GM13976 (cell line): ENCODE measurements around the gene CCDC102B.

ENCODE experiments used
- DNase-seq: peaks from one replicate; pipeline ENCODE4 v3.0.0; 2012; ENCODE audit warnings: low spot score
- in situ Hi-C: fragments of 300-500 bp; cut with MboI; formaldehyde crosslinking; loops from one replicate; pipeline ENCODE4 v1.12.0; 2022; ENCODE audit warnings: low sequenced_read_pairs, mixed read lengths, inconsistent platforms; ENCODE audit not compliant: unreplicated experiment
- TF ChIP-seq, protein P1 (sequence below): IDR thresholded peaks from 2 replicates; pipeline ENCODE4 v1.5.1; 2012; ENCODE audit warnings: borderline replicate concordance, mild to moderate bottlenecking; ENCODE audit not compliant: insufficient read depth; ENCODE audit errors: extremely low read depth, missing control alignments, control extremely low read depth

CCDC102B gene

DNA sequence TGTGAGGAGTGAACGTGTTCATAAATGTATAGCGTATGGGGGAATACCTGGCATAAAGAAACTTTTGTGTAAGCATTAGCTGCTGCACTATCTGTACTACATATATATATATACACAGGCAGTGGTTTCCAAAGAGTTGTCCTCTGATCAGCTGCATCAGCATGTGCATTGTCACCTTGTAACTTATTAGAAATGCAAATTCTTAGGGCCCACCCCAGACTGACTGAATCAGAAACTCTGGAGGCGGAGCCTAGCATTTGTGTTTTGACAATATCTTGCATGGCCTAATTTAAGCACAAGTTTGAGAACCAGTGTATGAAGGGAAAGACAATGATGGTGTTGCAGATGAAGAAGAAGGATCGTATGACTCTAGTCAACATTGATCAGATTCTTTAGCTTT, 299.5 kb downstream of the CCDC102B start:
- TF ChIP-seq, protein P1, sequence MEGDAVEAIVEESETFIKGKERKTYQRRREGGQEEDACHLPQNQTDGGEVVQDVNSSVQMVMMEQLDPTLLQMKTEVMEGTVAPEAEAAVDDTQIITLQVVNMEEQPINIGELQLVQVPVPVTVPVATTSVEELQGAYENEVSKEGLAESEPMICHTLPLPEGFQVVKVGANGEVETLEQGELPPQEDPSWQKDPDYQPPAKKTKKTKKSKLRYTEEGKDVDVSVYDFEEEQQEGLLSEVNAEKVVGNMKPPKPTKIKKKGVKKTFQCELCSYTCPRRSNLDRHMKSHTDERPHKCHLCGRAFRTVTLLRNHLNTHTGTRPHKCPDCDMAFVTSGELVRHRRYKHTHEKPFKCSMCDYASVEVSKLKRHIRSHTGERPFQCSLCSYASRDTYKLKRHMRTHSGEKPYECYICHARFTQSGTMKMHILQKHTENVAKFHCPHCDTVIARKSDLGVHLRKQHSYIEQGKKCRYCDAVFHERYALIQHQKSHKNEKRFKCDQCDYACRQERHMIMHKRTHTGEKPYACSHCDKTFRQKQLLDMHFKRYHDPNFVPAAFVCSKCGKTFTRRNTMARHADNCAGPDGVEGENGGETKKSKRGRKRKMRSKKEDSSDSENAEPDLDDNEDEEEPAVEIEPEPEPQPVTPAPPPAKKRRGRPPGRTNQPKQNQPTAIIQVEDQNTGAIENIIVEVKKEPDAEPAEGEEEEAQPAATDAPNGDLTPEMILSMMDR, result no peak
- in situ Hi-C loops, result no loop called here

DNA sequence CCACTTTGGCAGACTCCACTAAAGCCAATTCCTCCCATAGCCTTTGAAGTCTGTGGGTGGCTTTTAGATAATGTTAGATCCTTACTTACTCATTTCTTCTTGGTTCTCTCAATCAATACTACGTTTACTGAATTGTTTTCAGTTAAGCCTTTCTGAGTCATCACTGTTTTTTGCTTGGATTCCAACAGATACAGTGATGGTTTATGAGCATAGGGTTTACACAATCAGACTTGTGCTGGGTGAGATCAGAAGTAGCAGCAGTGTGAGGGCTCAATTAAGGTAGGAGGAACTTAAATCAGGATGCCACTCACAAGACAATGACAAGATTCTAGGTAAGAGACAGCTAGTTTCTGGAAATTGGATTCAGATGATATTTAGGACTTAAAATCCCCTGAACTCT, 305.1 kb downstream of the CCDC102B start:
- DNase-seq, result no peak
- TF ChIP-seq, protein P1, result no peak
- in situ Hi-C loops, result no loop called here

More for the DNA sequence above, 299.5 kb downstream of the CCDC102B start:
- DNase-seq, result no peak
